WTC11 (cell line): ENCODE results near the gene LDLR. TPM values are rescaled to one million over a fixed set of nuclear protein-coding genes. Genes with fewer than 3 reads are reported as not detected.

Experiments used
- ATAC-seq: fragments of 200-7000 bp; cut with Tn5 transposase; 2 replicates; pipeline ENCODE4 v1.10.0; 2021; ENCODE audit warnings: mild to moderate bottlenecking, moderate library complexity
- CTCF ChIA-PET: fragments of 300-600 bp; sonication (Branson Sonifier 250); formaldehyde crosslinking; loops from one replicate; lab custom pipeline; 2021; ENCODE audit warnings: antibody characterized with exemption; lab: Charles Lee
- POLR2A ChIA-PET: fragments of 350-600 bp; sonication (Branson Sonifier 250); formaldehyde crosslinking; loops from one replicate; lab custom pipeline; 2021; ENCODE audit warnings: antibody characterized with exemption; lab: Charles Lee
- DNase-seq: peaks from one replicate; pipeline ENCODE4 v3.0.0; 2021; ENCODE audit warnings: low spot score
- H3K27ac Mint-ChIP-seq: 2 replicates; pipeline ENCODE4 v1.8.0; 2021; ENCODE audit warnings: mixed read lengths
- H3K27me3 Mint-ChIP-seq: 2 replicates; pipeline ENCODE4 v1.8.0; 2021; ENCODE audit warnings: low read depth, mild to moderate bottlenecking, moderate library complexity, mixed read lengths
- H3K36me3 Mint-ChIP-seq: 2 replicates; pipeline ENCODE4 v1.8.0; 2021; ENCODE audit warnings: mixed read lengths
- H3K4me1 Mint-ChIP-seq: 2 replicates; pipeline ENCODE4 v1.8.0; 2022; ENCODE audit warnings: mixed read lengths
- H3K4me3 Mint-ChIP-seq: 2 replicates; pipeline ENCODE4 v1.8.0; 2021; ENCODE audit warnings: mild to moderate bottlenecking, moderate library complexity, mixed read lengths
- H3K9me3 Mint-ChIP-seq: 2 replicates; pipeline ENCODE4 v1.8.0; 2021; ENCODE audit warnings: mixed read lengths
- ATF1 ChIP-seq: sonication (generic); formaldehyde crosslinking; IDR thresholded peaks from 2 replicates; pipeline ENCODE4 v1.8.1; 2023; ENCODE audit warnings: mild to moderate bottlenecking, moderate library complexity, missing genetic modification reagents
- CBFB ChIP-seq: sonication (generic); formaldehyde crosslinking; IDR thresholded peaks from 2 replicates; pipeline ENCODE4 v1.8.1; 2022; ENCODE audit warnings: mild to moderate bottlenecking, low read depth, missing genetic modification reagents
- CREM ChIP-seq: sonication (generic); formaldehyde crosslinking; IDR thresholded peaks from 2 replicates; pipeline ENCODE4 v1.8.1; 2022; ENCODE audit warnings: mild to moderate bottlenecking, missing genetic modification reagents, moderate library complexity
- E2F4 ChIP-seq: sonication (generic); formaldehyde crosslinking; IDR thresholded peaks from 2 replicates; pipeline ENCODE4 v1.8.1; 2022; ENCODE audit warnings: low read depth, mild to moderate bottlenecking, moderate library complexity, missing genetic modification reagents, borderline replicate concordance
- ELF4 ChIP-seq: sonication (generic); formaldehyde crosslinking; IDR thresholded peaks from 2 replicates; pipeline ENCODE4 v1.8.1; 2022; ENCODE audit warnings: low read depth, mild to moderate bottlenecking, moderate library complexity, missing genetic modification reagents
- FOXP1 ChIP-seq: sonication (generic); formaldehyde crosslinking; IDR thresholded peaks from 2 replicates; pipeline ENCODE4 v1.8.0; 2022; ENCODE audit warnings: missing genetic modification reagents, mild to moderate bottlenecking, moderate library complexity, borderline replicate concordance
- GRHL2 ChIP-seq: fragments of 250-450 bp; sonication (Bioruptor Pico); IDR thresholded peaks from 2 replicates; pipeline ENCODE4 v1.8.0; 2022; ENCODE audit warnings: mild to moderate bottlenecking, moderate library complexity; ENCODE audit not compliant: insufficient replicate concordance, severe bottlenecking
- IRF2 ChIP-seq: sonication (generic); formaldehyde crosslinking; IDR thresholded peaks from 2 replicates; pipeline ENCODE4 v1.8.0; 2022; ENCODE audit warnings: low read depth, missing genetic modification reagents, borderline replicate concordance
- JUN ChIP-seq: sonication (generic); formaldehyde crosslinking; IDR thresholded peaks from 2 replicates; pipeline ENCODE4 v1.8.0; 2023; ENCODE audit warnings: mild to moderate bottlenecking, missing genetic modification reagents
- MXD4 ChIP-seq: fragments of 250-450 bp; sonication (Bioruptor Pico); IDR thresholded peaks from 2 replicates; pipeline ENCODE4 v1.8.0; 2021; ENCODE audit warnings: mild to moderate bottlenecking, moderate library complexity, borderline replicate concordance
- NR1H2 ChIP-seq: sonication (generic); formaldehyde crosslinking; IDR thresholded peaks from 2 replicates; pipeline ENCODE4 v1.9.0; 2021; ENCODE audit warnings: mild to moderate bottlenecking, moderate library complexity, missing genetic modification reagents
- NR3C1 ChIP-seq: sonication (generic); formaldehyde crosslinking; conservative IDR thresholded peaks from 2 replicates; pipeline ENCODE4 v1.8.1; 2023; ENCODE audit warnings: low read depth, mild to moderate bottlenecking, missing genetic modification reagents
- SMAD3 ChIP-seq: sonication (generic); formaldehyde crosslinking; IDR thresholded peaks from 2 replicates; pipeline ENCODE4 v1.8.0; 2022; ENCODE audit warnings: missing genetic modification reagents, mild to moderate bottlenecking, borderline replicate concordance
- SOX15 ChIP-seq: fragments of 250-450 bp; sonication (Bioruptor Pico); IDR thresholded peaks from 2 replicates; pipeline ENCODE4 v1.9.0; 2021; ENCODE audit warnings: mild to moderate bottlenecking
- USF1 ChIP-seq: sonication (generic); formaldehyde crosslinking; IDR thresholded peaks from 2 replicates; pipeline ENCODE4 v1.8.0; 2022; ENCODE audit warnings: mild to moderate bottlenecking, missing genetic modification reagents
- ZNF121 ChIP-seq: sonication (generic); formaldehyde crosslinking; IDR thresholded peaks from 2 replicates; pipeline ENCODE4 v1.8.0; 2023; ENCODE audit warnings: missing genetic modification reagents
- ZNF281 ChIP-seq: sonication (generic); formaldehyde crosslinking; IDR thresholded peaks from 2 replicates; pipeline ENCODE4 v1.8.0; 2023; ENCODE audit warnings: mild to moderate bottlenecking, missing genetic modification reagents
- ZNF423 ChIP-seq: fragments of 250-450 bp; sonication (Bioruptor Pico); IDR thresholded peaks from 2 replicates; pipeline ENCODE4 v2.1.2; 2022; ENCODE audit warnings: mild to moderate bottlenecking, moderate library complexity
- ZNF532 ChIP-seq: fragments of 250-450 bp; sonication (Bioruptor Pico); IDR thresholded peaks from 2 replicates; pipeline ENCODE4 v1.9.0; 2021; ENCODE audit warnings: mild to moderate bottlenecking, borderline replicate concordance
- total RNA-seq: library from RNA; stranded (reverse); gene quantifications from 3 replicates; pipeline ENCODE4 v1.2.3, GENCODE V29; 2021
- TF ChIP-seq, protein P1 (sequence below): sonication (generic); formaldehyde crosslinking; IDR thresholded peaks from 2 replicates; pipeline ENCODE4 v1.8.1; 2022; ENCODE audit warnings: mild to moderate bottlenecking, missing genetic modification reagents, moderate library complexity, borderline replicate concordance

The LDLR gene
- total RNA-seq, 1 experiment from 2014 or later, result 98.9 TPM

DNA sequence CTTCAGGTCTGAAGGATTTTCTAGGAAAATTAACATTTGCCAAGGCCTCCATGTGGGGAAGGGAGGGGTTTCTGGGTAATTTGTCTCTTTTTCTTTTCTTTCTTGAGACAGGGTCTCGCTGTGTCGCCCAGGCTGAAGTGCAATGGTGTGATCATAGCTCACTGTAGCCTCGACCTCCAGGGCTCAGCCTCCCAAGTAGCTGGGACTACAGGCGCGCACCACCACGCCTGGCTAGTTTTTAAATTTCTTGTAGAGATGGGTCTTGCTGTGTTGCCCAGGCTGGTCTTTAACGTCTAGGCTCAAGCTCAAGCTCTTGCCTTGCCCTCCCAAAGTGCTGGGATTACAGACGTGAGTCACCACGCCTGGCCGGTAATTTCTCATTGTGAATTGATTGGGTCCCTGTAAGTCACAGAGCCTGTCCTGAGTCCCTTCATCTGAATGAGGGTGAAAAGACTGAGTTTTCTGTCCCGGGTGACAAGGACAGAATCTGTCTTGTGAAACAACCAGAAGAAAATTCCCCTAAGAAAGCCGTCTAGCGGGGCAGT is 76.3 kb downstream of the LDLR start:
- CTCF ChIA-PET, result no interaction called here
- no peak overlapping the region for H3K4me3 Mint-ChIP-seq

DNA sequence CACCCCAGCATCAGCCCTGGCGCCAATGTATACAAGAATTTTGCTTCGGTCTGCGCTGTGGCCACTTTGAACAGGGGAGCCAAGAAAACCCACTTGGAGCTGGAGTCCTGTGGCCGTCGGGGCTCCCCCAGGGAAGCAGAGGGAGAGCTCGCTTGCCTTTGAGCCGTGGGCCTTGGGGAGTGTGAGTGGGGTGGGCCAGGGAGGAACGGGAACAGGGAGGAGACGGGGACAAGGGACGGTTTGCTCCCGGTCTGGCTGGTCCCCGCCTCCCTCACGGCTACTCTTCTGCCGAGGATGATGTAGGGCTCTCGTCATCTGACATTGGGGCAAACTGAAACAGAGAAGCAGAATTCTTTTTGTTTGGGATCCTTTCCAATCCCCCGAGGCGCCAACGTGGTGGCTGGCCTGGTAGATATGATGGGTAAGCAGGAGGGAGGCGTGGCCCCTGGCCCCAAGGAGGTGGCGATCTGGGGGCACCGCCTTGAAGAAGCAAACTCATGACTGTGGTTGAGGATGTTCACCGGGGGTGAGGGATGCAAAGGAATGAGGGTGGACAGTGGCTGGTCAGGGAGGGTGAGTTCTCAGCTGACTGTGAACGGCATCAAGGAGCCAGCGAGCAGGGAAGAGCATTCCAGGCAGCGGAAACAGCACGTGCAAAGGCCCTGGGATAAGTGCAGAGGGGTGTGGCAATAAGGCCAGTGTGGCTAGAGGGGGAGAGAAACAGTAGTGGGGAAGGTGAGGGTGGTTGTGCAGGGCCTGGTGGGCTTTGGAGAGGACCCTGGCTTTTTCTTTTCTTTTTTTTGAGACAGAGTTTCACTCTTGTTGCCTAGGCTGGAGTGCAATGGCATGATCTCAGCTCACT is 77.2 kb downstream of the LDLR start:
- Mint-ChIP-seq H3K4me1 (no peaks in the 10 kb centered on the region), H3K9me3 (no peaks in the 10 kb centered on the region), H3K4me3 (no peak overlapping the region), H3K36me3 (peaks cover 21% of the 10 kb centered on the region), H3K27ac (no peak overlapping the region), H3K27me3 (no peaks in the 10 kb centered on the region; the same call in 1 of the 2 replicates)
- DNase-seq, result no peak
- POLR2A ChIA-PET, result no interaction called here
- ATAC-seq, result no peak
- CTCF ChIA-PET, result interaction anchor here (0.6 kb wide), 1 partner anchor 217 kb away, joined by 3 read pairs; no protein-coding TSS in a partner anchor
- TF ChIP-seq JUN (CRISPR knock-in tag) (no peak), ZNF532 (CRISPR knock-in tag) (no peak), CREM (CRISPR knock-in tag) (no peak), ATF1 (CRISPR knock-in tag) (no peak), SMAD3 (CRISPR knock-in tag) (no peak), CBFB (CRISPR knock-in tag) (no peak), IRF2 (no peak), SOX15 (no peak), E2F4 (CRISPR knock-in tag) (no peak), NR3C1 (CRISPR knock-in tag) (no peak), FOXP1 (no peak), ELF4 (CRISPR knock-in tag) (no peak), NR1H2 (CRISPR knock-in tag) (no peak), MXD4 (CRISPR knock-in tag) (no peak), ZNF281 (CRISPR knock-in tag) (no peak), GRHL2 (CRISPR knock-in tag) (no peak), ZNF423 (CRISPR knock-in tag) (no peak), USF1 (CRISPR knock-in tag) (no peak)
- TF ChIP-seq, protein P1, sequence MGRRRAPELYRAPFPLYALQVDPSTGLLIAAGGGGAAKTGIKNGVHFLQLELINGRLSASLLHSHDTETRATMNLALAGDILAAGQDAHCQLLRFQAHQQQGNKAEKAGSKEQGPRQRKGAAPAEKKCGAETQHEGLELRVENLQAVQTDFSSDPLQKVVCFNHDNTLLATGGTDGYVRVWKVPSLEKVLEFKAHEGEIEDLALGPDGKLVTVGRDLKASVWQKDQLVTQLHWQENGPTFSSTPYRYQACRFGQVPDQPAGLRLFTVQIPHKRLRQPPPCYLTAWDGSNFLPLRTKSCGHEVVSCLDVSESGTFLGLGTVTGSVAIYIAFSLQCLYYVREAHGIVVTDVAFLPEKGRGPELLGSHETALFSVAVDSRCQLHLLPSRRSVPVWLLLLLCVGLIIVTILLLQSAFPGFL (CRISPR knock-in tag), result no peak

More for the DNA sequence above, 76.3 kb downstream of the LDLR start:
- DNase-seq (no peak), ATAC-seq (no peak)
- no peaks in the 10 kb centered on the region for H3K4me1 Mint-ChIP-seq
- no peaks in the 10 kb centered on the region; the same call in 1 of the 2 replicates for H3K27me3 Mint-ChIP-seq
- no peaks in the 10 kb centered on the region for H3K9me3 Mint-ChIP-seq
- POLR2A ChIA-PET, result no interaction called here
- peak; percentile 67; the same call in 1 of the 2 replicates for TF ChIP-seq ZNF121 (CRISPR knock-in tag)
- TF ChIP-seq SOX15, result no peak
- H3K27ac Mint-ChIP-seq, result no peak overlapping the region
- peaks cover 21% of the 10 kb centered on the region for H3K36me3 Mint-ChIP-seq
